Sigmoid colon (tissue), 4 donors: ENCODE data around the gene UBAP1.

Experiments used
- EP300 ChIP-seq, 4 donors: sonication (generic); formaldehyde crosslinking; IDR thresholded peaks; one replicate each; pipeline ENCODE4 v1.6.1; 2017; ENCODE audit warnings: antibody characterized with exemption in 4 of 4
- POLR2A ChIP-seq, 2 donors: fragments of 450-650 bp; IDR thresholded peaks; one replicate each; pipeline ENCODE4 v1.6.1; 2016; ENCODE audit warnings: antibody characterized with exemption in 2 of 2, mild to moderate bottlenecking in 2 of 2, moderate library complexity in 2 of 2
- POLR2AphosphoS5 ChIP-seq, 4 donors: sonication (generic); formaldehyde crosslinking; IDR thresholded peaks; one replicate each; pipeline ENCODE4 v1.6.1; 2017; ENCODE audit warnings: antibody characterized with exemption in 4 of 4
- TF ChIP-seq, protein P1 (sequence below), 4 experiments: fragments of 450-650 bp in 3 of 4; fragments of 200-600 bp in 1 of 4; IDR thresholded peaks; one replicate each; pipeline ENCODE4 v1.5.1; 2016 to 2019; ENCODE audit warnings: antibody characterized with exemption in 4 of 4, mild to moderate bottlenecking in 3 of 4, moderate library complexity in 2 of 4

DNA sequence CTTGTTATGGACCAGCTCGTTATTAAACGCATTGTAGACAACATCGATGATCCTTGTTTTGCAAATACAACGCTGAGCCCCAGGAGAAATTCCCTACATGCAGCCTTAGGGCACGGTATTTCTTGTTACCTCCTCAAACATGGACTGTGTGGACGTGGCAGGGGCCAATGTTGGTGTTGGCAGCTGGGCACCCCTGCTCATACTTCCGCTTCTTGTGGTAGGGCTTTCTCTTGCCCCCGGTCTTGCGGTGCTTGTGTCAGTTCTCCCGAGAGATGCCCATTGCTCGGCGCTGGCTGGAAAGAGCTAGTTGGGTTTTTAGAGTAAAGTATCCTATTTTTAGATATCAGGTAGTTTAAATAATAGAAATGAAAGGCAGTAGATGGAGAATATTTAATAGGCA lies 45.5 kb downstream of the UBAP1 start:
- TF ChIP-seq, protein P1, sequence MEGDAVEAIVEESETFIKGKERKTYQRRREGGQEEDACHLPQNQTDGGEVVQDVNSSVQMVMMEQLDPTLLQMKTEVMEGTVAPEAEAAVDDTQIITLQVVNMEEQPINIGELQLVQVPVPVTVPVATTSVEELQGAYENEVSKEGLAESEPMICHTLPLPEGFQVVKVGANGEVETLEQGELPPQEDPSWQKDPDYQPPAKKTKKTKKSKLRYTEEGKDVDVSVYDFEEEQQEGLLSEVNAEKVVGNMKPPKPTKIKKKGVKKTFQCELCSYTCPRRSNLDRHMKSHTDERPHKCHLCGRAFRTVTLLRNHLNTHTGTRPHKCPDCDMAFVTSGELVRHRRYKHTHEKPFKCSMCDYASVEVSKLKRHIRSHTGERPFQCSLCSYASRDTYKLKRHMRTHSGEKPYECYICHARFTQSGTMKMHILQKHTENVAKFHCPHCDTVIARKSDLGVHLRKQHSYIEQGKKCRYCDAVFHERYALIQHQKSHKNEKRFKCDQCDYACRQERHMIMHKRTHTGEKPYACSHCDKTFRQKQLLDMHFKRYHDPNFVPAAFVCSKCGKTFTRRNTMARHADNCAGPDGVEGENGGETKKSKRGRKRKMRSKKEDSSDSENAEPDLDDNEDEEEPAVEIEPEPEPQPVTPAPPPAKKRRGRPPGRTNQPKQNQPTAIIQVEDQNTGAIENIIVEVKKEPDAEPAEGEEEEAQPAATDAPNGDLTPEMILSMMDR (IDR thresholded peaks at IDR 0.05), result no peak
- no peak for TF ChIP-seq POLR2A (IDR thresholded peaks at IDR 0.05)
- no peak for TF ChIP-seq EP300 (IDR thresholded peaks at IDR 0.05)
- no peak for TF ChIP-seq POLR2AphosphoS5 (IDR thresholded peaks at IDR 0.05)
